Mucosa of gallbladder (tissue), 1 donor: Measurements from ENCODE around the gene TAC1. TPM values are rescaled to one million over a fixed set of nuclear protein-coding genes. Genes with fewer than 3 reads are reported as not detected.
"Not testable (repeated sequence)": the region's sequence is repeated elsewhere in the genome, so short reads cannot be mapped to it uniquely, and the experiment has no call there.

Experiments
- DNase-seq: peaks from one replicate; pipeline ENCODE4 v3.0.0-alpha.2; 2020; ENCODE audit warnings: low spot score
- total RNA-seq: library from RNA; stranded (reverse); gene quantifications from one replicate; pipeline ENCODE4 v1.2.1, GENCODE V29; 2021
- donor health status: DM: no; HTN: no; CAD: no.

TAC1 gene, protein sequence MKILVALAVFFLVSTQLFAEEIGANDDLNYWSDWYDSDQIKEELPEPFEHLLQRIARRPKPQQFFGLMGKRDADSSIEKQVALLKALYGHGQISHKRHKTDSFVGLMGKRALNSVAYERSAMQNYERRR
- 5.2 TPM for total RNA-seq

DNA sequence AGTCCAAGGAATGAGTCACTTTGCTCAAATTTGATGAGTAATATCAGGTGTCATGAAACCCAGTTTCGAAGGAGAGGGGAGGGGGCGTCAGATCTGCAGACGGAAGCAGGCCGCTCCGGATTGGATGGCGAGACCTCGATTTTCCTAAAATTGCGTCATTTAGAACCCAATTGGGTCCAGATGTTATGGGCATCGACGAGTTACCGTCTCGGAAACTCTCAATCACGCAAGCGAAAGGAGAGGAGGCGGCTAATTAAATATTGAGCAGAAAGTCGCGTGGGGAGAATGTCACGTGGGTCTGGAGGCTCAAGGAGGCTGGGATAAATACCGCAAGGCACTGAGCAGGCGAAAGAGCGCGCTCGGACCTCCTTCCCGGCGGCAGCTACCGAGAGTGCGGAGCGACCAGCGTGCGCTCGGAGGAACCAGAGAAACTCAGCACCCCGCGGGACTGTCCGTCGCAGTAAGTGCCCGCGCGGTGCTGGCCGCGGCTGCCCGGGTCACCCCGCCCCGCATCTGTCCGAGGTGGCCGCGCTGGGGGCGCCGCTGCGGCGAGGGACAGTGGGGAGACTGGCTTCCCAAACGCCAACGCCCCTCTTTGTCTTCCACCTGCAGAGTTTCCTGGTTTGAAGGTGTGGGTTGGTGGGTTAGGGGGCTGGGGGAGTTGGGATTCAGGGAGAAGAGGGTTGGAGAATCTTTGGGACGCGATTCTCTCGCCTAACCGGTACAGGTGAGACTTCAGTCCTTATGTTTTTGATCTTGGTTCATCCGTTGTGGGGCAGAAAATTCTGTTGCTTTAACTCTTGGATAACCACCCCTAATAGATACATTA lies at the start of gene TAC1:
Gene TAC1 (plus strand): TSS at position 351 of the 829 bp plus-strand sequence. CDS start 527 bp downstream, outside the sequence.
- peak; percentile 13 for DNase-seq

DNA sequence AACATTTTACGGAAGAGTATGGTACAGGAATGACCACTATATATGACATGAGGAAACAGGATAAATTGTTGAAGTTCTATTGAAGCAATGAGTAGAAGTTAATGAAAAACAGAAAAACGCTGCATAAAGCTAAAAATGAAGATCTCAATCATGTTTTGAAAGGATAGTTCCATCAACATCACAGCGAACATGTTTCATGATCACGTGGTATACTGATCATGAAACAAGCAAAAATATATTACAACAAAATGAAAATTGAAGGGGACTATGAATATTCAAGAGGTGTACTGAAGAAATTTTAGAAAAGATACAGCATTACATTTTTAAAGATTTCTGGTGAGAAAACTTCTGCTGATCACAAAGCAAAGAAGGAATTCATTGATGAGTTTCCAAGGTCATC lies 45.9 kb upstream of the TAC1 start:
- DNase-seq: no peak

DNA sequence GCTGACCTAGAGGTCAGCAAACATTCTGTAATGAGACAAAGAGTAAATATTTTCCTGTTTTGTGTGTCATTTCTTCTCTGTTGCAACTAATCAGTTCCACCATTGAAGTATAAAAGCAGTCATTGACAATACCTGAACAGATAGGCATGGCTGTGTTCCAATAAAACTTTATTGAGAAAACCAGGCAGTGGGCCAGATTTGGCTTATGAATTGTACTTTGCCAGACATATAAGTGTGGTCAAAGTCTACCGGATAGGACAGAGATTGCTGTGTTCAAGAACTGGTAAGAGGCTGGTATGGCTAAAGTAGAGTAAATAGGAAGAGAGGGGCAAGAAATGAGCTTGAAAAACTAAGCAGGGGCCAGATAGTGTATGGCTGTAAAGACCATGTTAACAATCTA lies 38.3 kb upstream of the TAC1 start:
- no peak for DNase-seq

DNA sequence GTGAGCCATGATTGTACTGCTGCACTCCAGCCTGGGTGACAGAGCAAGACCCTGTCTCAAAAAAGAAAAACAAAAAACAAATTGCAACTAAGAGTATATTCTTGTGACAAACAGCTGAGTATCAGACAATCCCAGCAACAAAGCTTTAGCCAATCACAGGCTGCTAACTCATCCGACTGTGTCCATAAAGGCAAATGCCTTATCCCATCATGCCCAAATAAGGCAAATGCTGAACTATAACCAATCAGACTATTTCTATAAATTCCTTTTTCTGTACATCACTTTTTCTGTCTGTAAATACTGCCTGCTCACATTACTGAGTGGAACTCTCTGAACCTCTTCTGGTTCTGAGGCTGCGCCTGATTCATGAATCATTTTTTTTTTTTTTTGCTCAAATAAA lies 37.5 kb upstream of the TAC1 start:
- no peak for DNase-seq

DNA sequence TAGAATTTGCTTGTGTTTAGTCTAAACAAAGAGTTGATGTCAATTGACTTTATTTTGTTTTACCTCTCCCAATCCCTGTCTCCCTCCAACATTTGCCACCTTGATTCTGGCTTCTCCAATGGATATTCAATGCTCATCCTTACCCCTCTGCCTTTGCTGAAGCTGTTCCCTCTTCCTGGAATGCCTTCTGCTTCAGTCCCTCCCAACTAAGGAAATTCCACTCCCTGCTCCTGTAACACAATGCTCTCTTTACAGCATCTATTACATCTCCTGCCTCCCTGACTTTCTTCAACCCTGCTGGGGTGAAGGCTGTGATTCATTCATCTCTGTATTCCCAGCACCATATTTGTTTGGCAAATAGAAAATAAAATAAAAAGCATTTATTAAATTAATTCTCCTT lies 34.5 kb upstream of the TAC1 start:
- no peak for DNase-seq

DNA sequence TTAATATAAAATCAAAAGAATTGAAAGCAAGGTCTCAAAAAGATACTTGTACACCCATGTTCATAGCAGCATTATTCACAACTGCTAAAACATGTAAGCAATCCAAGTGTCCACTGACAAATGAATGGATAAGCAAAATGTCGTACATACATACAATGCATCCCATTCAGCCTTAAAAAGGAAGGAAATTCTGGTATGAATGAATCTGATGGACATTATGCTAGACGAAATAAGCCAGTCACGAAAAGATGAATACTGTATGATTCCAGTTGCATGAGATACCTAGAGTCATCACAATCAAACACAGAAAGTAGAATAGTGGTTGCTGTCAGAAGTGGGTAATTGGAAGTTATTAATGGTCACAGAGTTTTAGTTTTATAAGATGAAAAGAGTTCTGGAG lies 9.5 kb upstream of the TAC1 start:
- no peak for DNase-seq

DNA sequence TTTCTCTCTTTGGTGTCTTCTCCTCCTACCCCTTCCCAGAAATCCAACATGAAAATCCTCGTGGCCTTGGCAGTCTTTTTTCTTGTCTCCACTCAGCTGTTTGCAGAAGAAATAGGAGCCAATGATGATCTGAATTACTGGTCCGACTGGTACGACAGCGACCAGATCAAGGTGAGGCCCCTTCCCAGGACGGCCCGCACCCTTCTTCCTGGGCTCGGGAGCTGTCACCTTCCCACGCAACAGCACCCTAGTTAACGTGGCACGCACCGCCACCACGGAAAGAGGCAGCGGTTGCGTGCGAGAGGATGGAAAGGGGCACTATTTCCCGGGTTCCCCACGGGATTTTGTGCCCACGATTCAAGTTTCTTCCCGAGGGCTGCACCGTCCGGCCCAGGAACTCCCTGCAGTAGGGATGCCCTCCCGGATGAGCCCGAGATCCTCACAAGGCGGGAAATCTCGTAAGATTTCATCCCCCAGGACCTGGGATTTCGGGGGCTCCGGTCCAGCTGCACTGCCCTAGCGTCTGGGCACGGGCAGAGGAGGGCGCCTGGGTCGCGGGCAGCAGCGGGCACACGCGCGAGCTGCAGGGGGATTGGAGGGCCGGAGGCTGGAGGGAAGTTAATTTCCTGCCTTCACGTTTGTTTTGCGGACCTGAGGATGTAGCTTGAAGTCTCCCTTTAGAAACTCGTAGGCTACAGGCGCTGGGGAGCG lies 834 bp downstream of the TAC1 start:
- no peak for DNase-seq

DNA sequence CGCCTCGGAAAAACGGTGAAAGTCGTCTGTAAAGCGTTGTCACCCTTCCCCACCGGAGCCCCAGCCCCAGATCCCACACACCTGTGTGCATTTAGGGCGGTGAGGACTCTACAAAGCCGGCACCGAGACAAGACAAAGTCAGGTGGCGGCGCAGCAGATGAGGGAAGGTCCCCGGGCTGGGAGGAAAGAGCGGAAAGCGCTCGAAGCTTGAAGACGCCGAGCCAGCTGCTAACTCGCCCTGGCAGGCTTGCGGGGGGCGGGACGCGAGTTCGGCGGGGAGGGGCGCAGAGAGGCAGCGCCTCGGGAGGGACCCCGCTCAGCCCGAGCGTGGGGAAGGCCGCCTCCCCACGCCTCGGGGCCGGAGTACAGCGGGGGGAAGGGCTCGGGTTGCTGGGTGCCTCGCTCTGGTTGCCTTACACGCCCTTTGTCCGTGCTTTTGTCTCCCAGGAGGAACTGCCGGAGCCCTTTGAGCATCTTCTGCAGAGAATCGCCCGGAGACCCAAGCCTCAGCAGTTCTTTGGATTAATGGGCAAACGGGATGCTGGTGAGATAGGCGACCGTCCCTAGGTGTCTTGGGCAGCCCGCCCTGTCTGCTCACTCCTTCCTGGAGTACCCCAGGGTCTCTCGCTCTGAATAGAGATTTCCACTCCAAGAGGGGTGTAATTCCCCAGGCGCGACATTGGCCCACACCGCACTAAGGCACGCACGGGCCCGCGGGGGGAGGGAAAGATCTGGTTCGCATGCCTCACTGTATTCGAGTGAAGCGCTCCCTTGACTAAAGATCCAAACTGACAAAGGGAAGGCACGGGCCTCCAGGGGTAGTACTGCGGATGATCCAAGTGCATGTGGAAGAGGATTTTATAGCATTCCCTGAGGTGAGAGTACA lies 1.6 kb downstream of the TAC1 start:
- DNase-seq: no peak

DNA sequence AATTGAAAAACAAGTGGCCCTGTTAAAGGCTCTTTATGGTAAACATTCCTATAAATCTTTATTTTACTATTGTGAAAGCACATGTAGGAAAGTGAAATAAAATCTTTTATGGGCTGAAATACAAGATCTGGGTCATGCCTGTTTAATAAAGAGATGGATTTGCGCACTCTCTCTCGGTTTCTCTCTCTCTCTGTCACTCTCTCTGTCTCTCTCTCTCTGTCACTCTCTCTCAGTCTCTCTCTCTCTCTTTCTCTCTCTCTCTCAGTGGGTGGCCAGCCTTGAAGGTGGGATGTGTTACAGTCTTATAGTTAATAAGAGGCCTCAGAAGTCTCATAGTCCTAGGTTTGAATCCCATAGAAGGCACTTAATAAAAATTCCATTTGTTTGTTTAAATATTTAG lies 2.4 kb downstream of the TAC1 start:
- no peak for DNase-seq

DNA sequence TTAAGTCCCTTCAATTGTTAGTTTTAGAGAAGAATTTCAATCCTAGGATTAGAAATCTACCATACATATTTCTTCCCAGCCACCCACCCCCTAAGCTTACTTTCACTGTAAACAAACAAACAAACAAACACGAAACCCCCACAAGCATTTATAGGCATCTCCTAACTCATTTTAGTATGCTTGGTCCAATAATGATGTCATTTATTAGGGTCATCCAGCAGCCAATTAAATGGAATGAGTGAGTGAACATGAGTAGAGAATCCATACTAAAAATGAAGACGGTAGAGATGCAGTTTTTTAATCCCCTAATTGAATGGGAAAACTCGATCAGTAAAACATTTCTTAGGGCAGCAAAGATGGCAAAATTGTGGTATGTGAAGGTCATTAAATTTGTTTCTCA lies 3.2 kb downstream of the TAC1 start:
- no peak for DNase-seq

DNA sequence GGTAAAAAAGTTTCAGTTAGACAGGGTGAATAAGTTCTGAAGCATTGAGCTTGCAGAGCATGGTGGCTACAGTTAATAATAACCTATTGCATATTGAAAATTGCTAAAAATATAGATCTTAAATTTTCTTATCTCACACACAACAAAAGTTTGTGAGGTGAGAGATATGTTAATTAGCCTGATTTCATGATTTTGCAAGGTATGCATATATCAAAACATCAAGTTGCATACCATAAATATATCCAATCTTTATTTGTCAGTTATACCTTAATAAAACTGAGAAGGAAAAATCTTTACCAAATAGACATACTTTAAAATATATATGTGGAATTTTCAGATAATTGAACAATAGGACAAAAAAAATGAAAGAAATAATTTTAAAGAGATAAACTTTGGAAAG lies 16.6 kb downstream of the TAC1 start:
- DNase-seq: no peak

DNA sequence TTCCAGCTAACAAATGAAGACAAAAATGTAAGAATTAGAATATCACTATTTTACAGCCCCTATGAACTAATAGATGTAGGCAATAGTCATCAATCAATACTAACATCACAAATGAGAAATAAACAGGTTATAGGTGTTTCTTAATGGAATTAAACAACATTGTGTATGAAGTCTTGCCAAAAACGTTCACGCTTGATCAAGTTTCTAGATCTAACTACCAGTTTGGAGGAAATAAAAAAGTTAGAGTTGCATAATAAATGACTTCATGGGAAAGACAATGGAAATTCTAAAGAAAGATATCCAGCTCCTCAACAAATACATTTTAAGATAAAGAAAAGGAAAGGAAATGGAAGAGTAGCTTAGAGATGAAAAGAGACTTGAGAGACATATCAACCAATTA lies 19.7 kb downstream of the TAC1 start:
- DNase-seq: no peak

DNA sequence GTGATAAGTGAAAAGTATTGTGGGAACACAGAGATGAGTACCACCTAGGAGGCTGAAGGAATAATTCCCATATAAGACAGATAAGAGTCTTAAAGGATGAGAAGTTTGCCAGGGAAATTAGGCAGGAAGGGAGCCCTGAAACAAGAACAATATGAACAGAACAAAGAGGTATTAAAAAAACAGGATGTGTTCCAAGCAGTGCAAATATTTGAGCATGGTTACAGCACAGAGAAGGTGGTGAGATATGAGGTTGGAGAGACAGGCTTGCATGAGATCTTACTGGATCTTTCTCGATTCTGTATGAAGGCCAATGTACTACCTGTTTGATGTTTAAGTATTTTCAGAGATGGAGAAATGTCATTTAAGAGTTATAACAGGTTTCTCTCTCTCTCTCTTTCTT lies 20.3 kb downstream of the TAC1 start:
- no peak for DNase-seq

DNA sequence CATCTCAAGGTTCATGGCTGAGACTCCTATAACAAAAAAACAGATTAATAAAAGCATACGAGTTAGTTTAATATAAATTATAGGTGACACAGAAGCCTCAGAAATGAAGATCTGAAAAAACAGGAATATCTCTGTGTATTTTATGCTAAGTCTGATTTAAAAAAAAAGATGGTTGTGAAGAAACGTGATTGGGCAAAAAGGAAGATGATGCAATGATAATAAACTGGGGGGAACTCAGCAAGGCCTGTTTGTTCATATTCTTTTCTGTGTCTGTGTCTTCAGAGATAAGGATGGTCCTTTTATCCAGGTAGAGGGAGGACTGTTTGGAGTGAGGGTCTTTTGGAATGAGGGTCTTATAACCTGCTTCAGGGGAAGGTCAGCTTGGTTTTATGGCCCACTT lies 25.9 kb downstream of the TAC1 start:
- no peak for DNase-seq

DNA sequence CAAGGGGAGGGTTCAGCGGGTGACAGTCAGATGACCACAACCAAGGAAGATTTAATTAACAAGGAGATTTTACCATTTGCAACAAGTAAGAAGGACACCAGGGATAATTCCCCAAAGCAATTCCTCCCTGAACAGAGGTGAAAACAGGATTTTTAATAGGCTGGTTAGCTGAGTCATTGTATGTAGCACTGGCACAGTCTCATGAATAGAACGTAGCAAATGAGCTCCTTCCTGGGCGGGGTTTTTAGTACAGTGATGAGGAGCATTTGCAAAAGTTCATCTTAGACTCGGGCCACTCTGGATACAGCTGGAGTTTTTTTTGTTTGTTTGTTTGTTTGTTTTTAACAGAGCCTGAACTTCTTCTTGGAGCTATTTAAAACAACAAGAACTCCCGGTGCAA lies 39.0 kb downstream of the TAC1 start:
- no peak for DNase-seq

DNA sequence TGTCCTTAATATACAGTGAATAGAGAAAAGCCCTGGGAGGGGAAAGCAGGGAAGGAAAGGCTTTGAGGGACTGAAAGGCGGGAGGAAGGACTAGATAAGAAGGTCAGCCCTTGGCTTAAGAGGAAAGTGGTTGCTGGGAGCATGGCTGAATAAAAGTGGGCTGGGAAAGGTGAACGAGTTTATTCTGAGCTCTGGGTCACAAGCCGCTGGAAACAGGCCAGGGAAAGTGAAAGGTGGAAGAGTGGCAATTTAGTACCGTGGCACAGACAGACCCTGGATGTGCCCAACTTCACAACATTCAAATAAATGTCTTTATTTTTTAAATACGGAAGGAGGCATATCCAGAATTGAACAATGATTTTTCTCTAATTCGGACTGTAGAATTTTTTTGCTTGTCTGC lies 39.7 kb downstream of the TAC1 start:
- peak; percentile 30 for DNase-seq

DNA sequence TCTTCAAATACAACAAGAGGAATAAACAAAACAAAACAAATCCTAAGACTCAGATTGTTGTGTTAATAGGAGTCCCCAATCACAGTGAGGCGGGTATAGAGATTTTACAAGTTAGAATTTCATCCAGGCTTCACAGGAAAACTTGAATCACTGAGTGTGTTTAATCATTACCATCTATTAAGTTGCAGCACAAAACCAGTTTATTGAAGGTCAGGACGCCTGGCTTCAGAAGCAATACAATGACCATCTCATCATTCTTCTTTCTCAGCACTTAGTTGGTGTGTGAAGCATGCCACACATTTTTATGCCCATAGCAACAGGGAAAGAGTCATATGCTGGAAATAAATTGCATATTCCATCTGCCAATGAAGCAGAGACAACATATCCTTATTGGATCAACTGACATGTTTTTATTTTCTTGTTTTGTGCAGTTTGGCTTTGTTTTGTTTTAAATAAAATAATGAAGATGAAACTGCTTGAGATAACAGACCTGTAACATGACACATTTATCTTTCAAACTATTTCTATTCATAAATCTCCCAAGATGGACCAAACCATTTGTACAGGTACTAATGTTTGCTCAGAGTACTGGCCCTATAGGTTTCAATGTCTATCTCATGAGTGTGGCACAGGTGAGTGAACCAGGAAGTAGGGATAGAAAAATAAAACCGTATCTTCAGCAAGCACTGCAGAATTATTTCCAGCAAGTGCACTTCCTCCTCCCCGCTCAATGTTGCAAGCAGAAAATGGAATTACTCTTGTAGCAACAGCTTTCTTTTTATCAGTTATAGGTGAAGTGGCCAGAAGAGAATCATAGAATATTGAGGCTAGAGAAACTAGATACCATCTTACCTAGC lies 40.4 kb downstream of the TAC1 start:
- peak; percentile 10 for DNase-seq

DNA sequence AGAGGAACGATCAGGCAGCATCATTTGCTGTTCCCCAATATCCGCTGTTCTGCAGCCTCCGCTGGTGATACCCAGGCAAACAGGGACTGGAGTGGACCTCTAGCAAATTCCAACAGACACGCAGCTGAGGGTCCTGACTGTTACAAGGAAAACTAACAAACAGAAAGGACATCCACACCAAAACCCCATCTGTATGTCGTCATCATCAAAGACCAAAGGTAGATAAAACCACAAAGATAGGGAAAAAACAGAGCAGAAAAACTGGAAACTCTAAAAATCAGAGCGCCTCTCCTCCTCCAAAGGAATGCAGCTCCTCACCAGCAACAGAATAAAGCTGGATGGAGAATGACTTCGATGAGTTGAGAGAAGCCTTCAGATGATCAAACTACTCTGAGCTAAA lies 54.5 kb downstream of the TAC1 start:
- not testable (repeated sequence) for DNase-seq
